HepG2 (cell line): ENCODE measurements around the gene SHC3. TPM values are rescaled to one million over a fixed set of nuclear protein-coding genes. Genes with fewer than 3 reads are reported as not detected.

Experiments
- ATF4 ChIP-seq, 2 experiments: fragments of 450-650 bp in 1 of 2; sonication (generic) in 1 of 2; formaldehyde crosslinking; IDR thresholded peaks; 2 replicates each; pipeline versions ENCODE4 v1.5.0 to v1.8.0; 2020 to 2022; ENCODE audit warnings: mild to moderate bottlenecking in 1 of 2, missing genetic modification reagents in 1 of 2
- CEBPB ChIP-seq: IDR thresholded peaks from 2 replicates; pipeline ENCODE4 v1.6.1; 2011; ENCODE audit warnings: low read depth, low read length, improper control_type of control experiment, borderline replicate concordance
- FOXO1 ChIP-seq: sonication (generic); formaldehyde crosslinking; IDR thresholded peaks from 2 replicates; pipeline ENCODE4 v1.4.0; 2020; ENCODE audit warnings: missing genetic modification reagents
- GLI4 ChIP-seq: sonication (generic); formaldehyde crosslinking; IDR thresholded peaks from 2 replicates; pipeline ENCODE4 v1.5.1; 2020; ENCODE audit warnings: missing genetic modification reagents, mild to moderate bottlenecking, moderate library complexity, borderline replicate concordance
- GTF3A ChIP-seq: sonication (generic); formaldehyde crosslinking; conservative IDR thresholded peaks from 2 replicates; pipeline ENCODE4 v1.4.0; 2020; ENCODE audit warnings: mild to moderate bottlenecking, missing genetic modification reagents
- HMG20A ChIP-seq: IDR thresholded peaks from 2 replicates; pipeline ENCODE4 v1.6.1; 2016; ENCODE audit warnings: borderline replicate concordance
- HNF1B ChIP-seq: sonication (generic); formaldehyde crosslinking; IDR thresholded peaks from 2 replicates; pipeline ENCODE4 v1.5.1; 2020; ENCODE audit warnings: mild to moderate bottlenecking, moderate library complexity, missing genetic modification reagents
- HNRNPLL ChIP-seq: fragments of 200-400 bp; formaldehyde crosslinking; IDR thresholded peaks from 2 replicates; pipeline ENCODE4 v1.6.1; 2017; ENCODE audit warnings: mild to moderate bottlenecking, low read depth, low read length; ENCODE audit not compliant: poor library complexity, severe bottlenecking
- NCOR1 ChIP-seq: fragments of 200-600 bp; sonication (generic); IDR thresholded peaks from 2 replicates; pipeline ENCODE4 v1.7.0; 2017; ENCODE audit warnings: antibody characterized with exemption, low read length, borderline replicate concordance
- NFYC ChIP-seq: IDR thresholded peaks from 2 replicates; pipeline ENCODE4 v1.6.1; 2016; ENCODE audit warnings: missing genetic modification reagents, missing compliant biosample characterization
- PHF8 ChIP-seq: sonication (generic); formaldehyde crosslinking; IDR thresholded peaks from 2 replicates; pipeline ENCODE4 v1.5.0; 2020; ENCODE audit warnings: missing genetic modification reagents
- POLR2AphosphoS5 ChIP-seq: IDR thresholded peaks from 2 replicates; pipeline ENCODE4 v1.6.1; 2012; ENCODE audit warnings: low read depth, low read length
- REPIN1 ChIP-seq: sonication (generic); formaldehyde crosslinking; IDR thresholded peaks from 2 replicates; pipeline ENCODE4 v1.8.0; 2022; ENCODE audit warnings: missing genetic modification reagents, low read depth, mild to moderate bottlenecking, borderline replicate concordance
- SALL1 ChIP-seq: sonication (generic); formaldehyde crosslinking; IDR thresholded peaks from 2 replicates; pipeline ENCODE4 v1.8.0; 2022; ENCODE audit warnings: mild to moderate bottlenecking, missing genetic modification reagents
- YEATS4 ChIP-seq: sonication (generic); formaldehyde crosslinking; IDR thresholded peaks from 2 replicates; pipeline ENCODE4 v1.4.0; 2020; ENCODE audit warnings: missing genetic modification reagents, borderline replicate concordance
- ZFY ChIP-seq: sonication (generic); formaldehyde crosslinking; IDR thresholded peaks from 2 replicates; pipeline ENCODE4 v1.4.0; 2020; ENCODE audit warnings: missing genetic modification reagents
- ZNF10 ChIP-seq: sonication (generic); formaldehyde crosslinking; IDR thresholded peaks from 2 replicates; pipeline ENCODE4 v1.4.0; 2020; ENCODE audit warnings: mild to moderate bottlenecking, low read depth, missing genetic modification reagents, borderline replicate concordance
- ZNF354B ChIP-seq: sonication (generic); formaldehyde crosslinking; IDR thresholded peaks from 2 replicates; pipeline ENCODE4 v1.8.0; 2022; ENCODE audit warnings: mild to moderate bottlenecking, missing genetic modification reagents
- ZNF883 ChIP-seq: sonication (generic); formaldehyde crosslinking; IDR thresholded peaks from 2 replicates; pipeline ENCODE4 v1.5.1; 2020; ENCODE audit warnings: mild to moderate bottlenecking, missing genetic modification reagents; ENCODE audit errors: not compliant biosample characterization
- polyA plus RNA-seq, 8 experiments: library from polyadenylated mRNA; depleted of rRNA in 3 of 8; stranded (reverse) in 7 of 8; unstranded in 1 of 8; fragments of >200 nt; fragmentation: Illumina TruSeq in 4 of 8; extraction: Trizol in 4 of 8; gene quantifications; 2 replicates each; pipeline versions ENCODE4 v1.2.1 to v1.2.3, GENCODE V29; 2011 to 2016; ENCODE audit warnings: low read depth in 4 of 8, missing spikeins in 1 of 8, mixed read lengths in 1 of 8; ENCODE audit not compliant: insufficient read depth in 1 of 8
- total RNA-seq, 5 experiments: library from RNA; depleted of rRNA; stranded (reverse); fragments of >200 nt; fragmentation: Illumina TruSeq; extraction: Trizol; gene quantifications; 2 replicates each; pipeline ENCODE4 v1.2.3, GENCODE V29; 2016; ENCODE audit warnings: low read depth in 1 of 5
- TF ChIP-seq, protein P1 (sequence below): IDR thresholded peaks from 2 replicates; pipeline ENCODE4 v1.6.1; 2016; ENCODE audit warnings: low read depth, control low read depth
- TF ChIP-seq, protein P2 (sequence below): sonication (generic); formaldehyde crosslinking; IDR thresholded peaks from 2 replicates; pipeline ENCODE4 v1.5.0; 2020; ENCODE audit warnings: missing genetic modification reagents

SHC3 gene
- total and polyA plus RNA-seq, 2 of the 13 experiments (the other 11 are each of a cell fraction or from before 2014, with no cell fraction given) = 0.09 to 0.89 TPM

GRCh38 chr9:89179895-89180734 is 1.5 kb upstream of the SHC3 start (continued):
- TF ChIP-seq ZNF354B (CRISPR knock-in tag) (peak; percentile 59; the same call in 1 of the 2 replicates), ZNF883 (CRISPR knock-in tag) (no peak), YEATS4 (CRISPR knock-in tag) (0 out of 2 replicates have a peak, but pooled peaks have one; percentile 55), ATF4 (CRISPR knock-in tag; IDR thresholded peaks at IDR 0.05) (0 out of 4 replicates have a peak, but pooled peaks of 1 of the 2 experiments have one; percentile 21), REPIN1 (CRISPR knock-in tag) (peak; percentile 56), NFYC (peak; percentile 83), GTF3A (no peak), PHF8 (peak; percentile 68), HNF1B (CRISPR knock-in tag) (no peak), NCOR1 (no peak), HNRNPLL (peak; percentile 39), POLR2AphosphoS5 (peak; percentile 59), FOXO1 (CRISPR knock-in tag) (no peak), ZNF10 (CRISPR knock-in tag) (no peak), CEBPB (peak; percentile 96), GLI4 (CRISPR knock-in tag) (no peak), SALL1 (CRISPR knock-in tag) (peak; percentile 40; the same call in 1 of the 2 replicates), ZFY (CRISPR knock-in tag) (peak; percentile 66; the same call in 1 of the 2 replicates), HMG20A (CRISPR knock-in tag) (0 out of 2 replicates have a peak, but pooled peaks have one; percentile 28)
- TF ChIP-seq, protein P1, sequence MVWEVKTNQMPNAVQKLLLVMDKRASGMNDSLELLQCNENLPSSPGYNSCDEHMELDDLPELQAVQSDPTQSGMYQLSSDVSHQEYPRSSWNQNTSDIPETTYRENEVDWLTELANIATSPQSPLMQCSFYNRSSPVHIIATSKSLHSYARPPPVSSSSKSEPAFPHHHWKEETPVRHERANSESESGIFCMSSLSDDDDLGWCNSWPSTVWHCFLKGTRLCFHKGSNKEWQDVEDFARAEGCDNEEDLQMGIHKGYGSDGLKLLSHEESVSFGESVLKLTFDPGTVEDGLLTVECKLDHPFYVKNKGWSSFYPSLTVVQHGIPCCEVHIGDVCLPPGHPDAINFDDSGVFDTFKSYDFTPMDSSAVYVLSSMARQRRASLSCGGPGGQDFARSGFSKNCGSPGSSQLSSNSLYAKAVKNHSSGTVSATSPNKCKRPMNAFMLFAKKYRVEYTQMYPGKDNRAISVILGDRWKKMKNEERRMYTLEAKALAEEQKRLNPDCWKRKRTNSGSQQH = 0 out of 2 replicates have a peak, but pooled peaks have one; percentile 72
- TF ChIP-seq, protein P2, sequence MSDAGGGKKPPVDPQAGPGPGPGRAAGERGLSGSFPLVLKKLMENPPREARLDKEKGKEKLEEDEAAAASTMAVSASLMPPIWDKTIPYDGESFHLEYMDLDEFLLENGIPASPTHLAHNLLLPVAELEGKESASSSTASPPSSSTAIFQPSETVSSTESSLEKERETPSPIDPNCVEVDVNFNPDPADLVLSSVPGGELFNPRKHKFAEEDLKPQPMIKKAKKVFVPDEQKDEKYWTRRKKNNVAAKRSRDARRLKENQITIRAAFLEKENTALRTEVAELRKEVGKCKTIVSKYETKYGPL (CRISPR knock-in tag) = no peak
